Loucy (cell line): ENCODE measurements around the gene SCNM1.

Source experiments
- EZH2phosphoT487 ChIP-seq: fragments of 200-600 bp; IDR thresholded peaks from 2 replicates; pipeline ENCODE4 v1.6.1; 2018; ENCODE audit warnings: antibody characterized with exemption, mild to moderate bottlenecking, moderate library complexity, borderline replicate concordance
- TF ChIP-seq, protein P1 (sequence below): fragments of 200-600 bp; sonication (generic); conservative IDR thresholded peaks from 2 replicates; pipeline ENCODE4 v1.5.1; 2014; ENCODE audit warnings: mild to moderate bottlenecking, antibody characterized with exemption, low read length

DNA sequence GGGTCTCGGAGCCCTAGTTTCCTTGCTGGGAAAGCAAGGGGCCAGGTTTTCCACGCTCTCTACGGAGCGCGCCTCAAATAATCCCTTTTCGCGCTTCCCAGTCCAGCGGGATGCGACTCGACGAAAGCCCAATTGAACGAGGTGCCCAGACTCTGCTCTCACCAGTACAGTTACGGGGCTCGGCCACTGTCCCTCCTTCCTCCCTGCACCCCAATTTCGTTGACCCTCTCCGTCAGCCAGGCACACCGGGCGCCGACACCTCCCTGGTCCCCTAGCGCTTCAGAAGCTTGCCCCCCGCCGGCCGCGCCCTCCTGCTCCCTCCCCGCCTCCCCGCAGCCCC is 19.9 kb upstream of the SCNM1 start:
- TF ChIP-seq, protein P1, sequence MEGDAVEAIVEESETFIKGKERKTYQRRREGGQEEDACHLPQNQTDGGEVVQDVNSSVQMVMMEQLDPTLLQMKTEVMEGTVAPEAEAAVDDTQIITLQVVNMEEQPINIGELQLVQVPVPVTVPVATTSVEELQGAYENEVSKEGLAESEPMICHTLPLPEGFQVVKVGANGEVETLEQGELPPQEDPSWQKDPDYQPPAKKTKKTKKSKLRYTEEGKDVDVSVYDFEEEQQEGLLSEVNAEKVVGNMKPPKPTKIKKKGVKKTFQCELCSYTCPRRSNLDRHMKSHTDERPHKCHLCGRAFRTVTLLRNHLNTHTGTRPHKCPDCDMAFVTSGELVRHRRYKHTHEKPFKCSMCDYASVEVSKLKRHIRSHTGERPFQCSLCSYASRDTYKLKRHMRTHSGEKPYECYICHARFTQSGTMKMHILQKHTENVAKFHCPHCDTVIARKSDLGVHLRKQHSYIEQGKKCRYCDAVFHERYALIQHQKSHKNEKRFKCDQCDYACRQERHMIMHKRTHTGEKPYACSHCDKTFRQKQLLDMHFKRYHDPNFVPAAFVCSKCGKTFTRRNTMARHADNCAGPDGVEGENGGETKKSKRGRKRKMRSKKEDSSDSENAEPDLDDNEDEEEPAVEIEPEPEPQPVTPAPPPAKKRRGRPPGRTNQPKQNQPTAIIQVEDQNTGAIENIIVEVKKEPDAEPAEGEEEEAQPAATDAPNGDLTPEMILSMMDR, result no peak
- no peak for TF ChIP-seq EZH2phosphoT487
